Measurements from ENCODE around the gene FMN1.

The FMN1 gene

GRCh38 chr15:33045066-33045810 is 149.3 kb downstream of the FMN1 start:
- DNase-seq, result no peak

- no peak for DNase-seq
Observed at GRCh38 chr15:33044598-33044997, 149.9 kb downstream of the FMN1 start.

- no peak for DNase-seq
Observed at GRCh38 chr15:33043636-33044035, 150.9 kb downstream of the FMN1 start.

GRCh38 chr15:33040496-33040895 is 154.0 kb downstream of the FMN1 start:
- DNase-seq, result no peak

- DNase-seq, result no peak
Observed at GRCh38 chr15:33034588-33034987, 159.9 kb downstream of the FMN1 start.

- DNase-seq, result no peak
Observed at GRCh38 chr15:33032053-33032452, 162.5 kb downstream of the FMN1 start.

GRCh38 chr15:33031324-33031821 is 163.1 kb downstream of the FMN1 start:
- DNase-seq, result no peak

- DNase-seq, result no peak
Observed at GRCh38 chr15:33030315-33030714, 164.2 kb downstream of the FMN1 start.

- DNase-seq, result no peak
Observed at GRCh38 chr15:33029109-33029652, 165.3 kb downstream of the FMN1 start.

- DNase-seq, result no peak
Observed at GRCh38 chr15:33028495-33028894, 166.0 kb downstream of the FMN1 start.

- DNase-seq, result no peak
Observed at GRCh38 chr15:33027306-33028035, 167.0 kb downstream of the FMN1 start.

- DNase-seq, result no peak
Observed at GRCh38 chr15:33026614-33027013, 167.9 kb downstream of the FMN1 start.

GRCh38 chr15:33022629-33023028 is 171.9 kb downstream of the FMN1 start:
- no peak for DNase-seq

GRCh38 chr15:33021806-33022389 is 172.6 kb downstream of the FMN1 start:
- no peak for DNase-seq

- DNase-seq, result no peak
Observed at GRCh38 chr15:33019354-33019981, 175.0 kb downstream of the FMN1 start.

- DNase-seq, result no peak
Observed at GRCh38 chr15:33016405-33017024, 178.0 kb downstream of the FMN1 start.

GRCh38 chr15:33014586-33014985 is 179.9 kb downstream of the FMN1 start:
- DNase-seq, result no peak

GRCh38 chr15:33013827-33014445 is 180.6 kb downstream of the FMN1 start:
- DNase-seq, result no peak

GRCh38 chr15:33011976-33012375 is 182.5 kb downstream of the FMN1 start:
- no peak for DNase-seq

- DNase-seq, result no peak
Observed at GRCh38 chr15:33009603-33010002, 184.9 kb downstream of the FMN1 start.

GRCh38 chr15:33009026-33009425 is 185.5 kb downstream of the FMN1 start:
- DNase-seq, result no peak
